ENCODE results near the gene PKD1. TPM values are rescaled to one million over a fixed set of nuclear protein-coding genes. Genes with fewer than 3 reads are reported as not detected.

The PKD1 gene
- total RNA-seq, 3 donors from 2014 or later = 63.9 to 233 (median 80.8) TPM

- no peak for ATAC-seq
- H3K4me3 ChIP-seq = peak overlapping the region; percentile 42
These were observed 18.9 kb upstream of the PKD1 start for GRCh38 chr16:2154533-2155090.

GRCh38 chr16:2152695-2153506 is 17.2 kb upstream of the PKD1 start:
- no peak for ATAC-seq
- Histone ChIP-seq H3K36me3 (ENCODE audit: low read depth) (peaks cover 4% of the 10 kb centered on the region), H3K9me3 (no peaks in the 10 kb centered on the region), H3K4me1 (ENCODE audit: low read depth) (peaks cover 70% of the 10 kb centered on the region), H3K4me3 (no peak overlapping the region)
- no peak for TF ChIP-seq CTCF (IDR thresholded peaks at IDR 0.05)
- DNase-seq = peak; percentile 45 to 73 (median 71)
- intact Hi-C loops (cut with DNase I, micrococcal nuclease) = loop anchor here in 1 of 2 donors (10.0 kb wide), 1 partner anchor 128 kb away; the partner anchor contains the start of gene NHERF2

More at GRCh38 chr16:2154533-2155090, 18.9 kb upstream of the PKD1 start:
- DNase-seq = no peak
- no peak for TF ChIP-seq CTCF (IDR thresholded peaks at IDR 0.05)
- no peaks in the 10 kb centered on the region for H3K9me3 ChIP-seq
- H3K4me1 ChIP-seq (ENCODE audit: low read depth) = peaks cover 76% of the 10 kb centered on the region
- intact Hi-C loops (cut with DNase I, micrococcal nuclease) = loop anchor here in 1 of 2 donors (10.0 kb wide), 1 partner anchor 130 kb away; the partner anchor contains the start of gene NHERF2
- H3K36me3 ChIP-seq (ENCODE audit: low read depth) = peaks cover 4% of the 10 kb centered on the region

GRCh38 chr16:2151188-2152091 is 15.7 kb upstream of the PKD1 start:
- Histone ChIP-seq H3K4me1 (ENCODE audit: low read depth) (peaks cover 56% of the 10 kb centered on the region), H3K4me3 (no peak overlapping the region), H3K36me3 (ENCODE audit: low read depth) (peaks cover 4% of the 10 kb centered on the region), H3K9me3 (no peaks in the 10 kb centered on the region)
- ATAC-seq (no peak), DNase-seq (peak in 1 of 3 donors; percentile 57)
- intact Hi-C loops (cut with DNase I, micrococcal nuclease) = loop anchor here in 1 of 2 donors (10.0 kb wide), 1 partner anchor 127 kb away; the partner anchor contains the start of gene NHERF2
- no peak for TF ChIP-seq CTCF (IDR thresholded peaks at IDR 0.05)

- ATAC-seq = peak; percentile 1
- Histone ChIP-seq H3K4me1 (ENCODE audit: low read depth) (peaks cover 56% of the 10 kb centered on the region), H3K9me3 (no peaks in the 10 kb centered on the region), H3K4me3 (no peak overlapping the region), H3K36me3 (ENCODE audit: low read depth) (peaks cover 4% of the 10 kb centered on the region)
- no peak for TF ChIP-seq CTCF (IDR thresholded peaks at IDR 0.05)
- intact Hi-C loops (cut with DNase I, micrococcal nuclease) = loop anchor here in 1 of 2 donors (10.0 kb wide), 1 partner anchor 126 kb away; the partner anchor contains the start of gene NHERF2
- DNase-seq = peak; percentile 57 to 83 (median 70)
These were observed 14.9 kb upstream of the PKD1 start for GRCh38 chr16:2150418-2151187.

Measured in mucosa of descending colon (tissue), 3 donors.